HCT116 (cell line): ENCODE results near the gene ZYG11B. TPM values are rescaled to one million over a fixed set of nuclear protein-coding genes. Genes with fewer than 3 reads are reported as not detected.
A peak's percentile ranks its signal among the peaks of the same experiment; 100 is the strongest.

ENCODE experiments used
- ATAC-seq: fragments of 200-7000 bp; cut with Tn5 transposase; 2 replicates; pipeline ENCODE4 v1.9.1; 2020; ENCODE audit warnings: mild to moderate bottlenecking, moderate library complexity
- BruUV-seq: library from RNA; stranded (reverse); fragments of 400-500 nt; replicated peaks from 2 replicates; lab custom pipeline; 2021; lab: Mats Ljungman, UMichigan
- CTCF ChIA-PET: fragments of 300-600 bp; sonication (Branson Sonifier 250); formaldehyde crosslinking; loops from one replicate; lab custom pipeline; 2021; ENCODE audit warnings: antibody characterized with exemption; lab: Charles Lee
- POLR2A ChIA-PET: fragments of 300-600, 350-600 bp; sonication (Branson Sonifier 250); formaldehyde crosslinking; loops from one replicate; lab custom pipeline; 2021; ENCODE audit warnings: antibody characterized with exemption; lab: Charles Lee
- RAD21 ChIA-PET, 2 experiments: fragments of 300-600 bp; sonication (Branson Sonifier 250); formaldehyde crosslinking; loops; one replicate each; lab custom pipeline; 2023; ENCODE audit warnings: low total read pairs in 2 of 2; ENCODE audit not compliant: uncharacterized antibody in 2 of 2, unreplicated experiment in 2 of 2, low non-redundant PET in 1 of 2; lab: Charles Lee
- DNase-seq: peaks from one replicate; pipeline ENCODE4 v3.0.0-alpha.2; 2010; ENCODE audit warnings: low read depth, low spot score
- H2AFZ ChIP-seq: fragments of 200-600 bp; shearing (Covaris generic), sonication (generic); 2 replicates; pipeline ENCODE4 v1.6.1; 2017; ENCODE audit warnings: low read depth, mixed run types, mixed read lengths, antibody characterized with exemption, low read length; ENCODE audit not compliant: poor library complexity, severe bottlenecking
- H3K27ac ChIP-seq: 2 replicates; pipeline ENCODE4 v1.5.1; 2012; ENCODE audit warnings: low read depth, low read length
- H3K27me3 ChIP-seq: fragments of 200-600 bp; sonication (generic); 2 replicates; pipeline ENCODE4 v1.6.1; 2016; ENCODE audit warnings: mixed run types, low read length, mixed read lengths; ENCODE audit not compliant: insufficient read depth
- H3K36me3 ChIP-seq, 2 experiments: fragments of 200-500 bp in 1 of 2; fragments of 200-600 bp in 1 of 2; sonication (Bioruptor generic) in 1 of 2; sonication (generic) in 1 of 2; 2 replicates each; pipeline versions ENCODE4 v1.5.1 to v1.6.1; 2014 to 2016; ENCODE audit warnings: low read length in 2 of 2, inconsistent platforms in 1 of 2, mixed read lengths in 1 of 2, mixed run types in 1 of 2; ENCODE audit not compliant: insufficient read depth in 2 of 2, control insufficient read depth in 1 of 2
- H3K4me1 ChIP-seq, 2 experiments: fragments of 200-600 bp in 1 of 2; sonication (generic) in 1 of 2; 2 replicates each; pipeline versions ENCODE4 v1.5.1 to v1.6.1; 2012 to 2017; ENCODE audit warnings: low read length in 2 of 2, inconsistent platforms in 1 of 2, mild to moderate bottlenecking in 1 of 2, mixed read lengths in 1 of 2, mixed run types in 1 of 2, moderate library complexity in 1 of 2; ENCODE audit not compliant: insufficient read depth in 2 of 2, control insufficient read depth in 1 of 2
- H3K4me2 ChIP-seq: fragments of 200-600 bp; sonication (generic); 2 replicates; pipeline ENCODE4 v1.6.1; 2017; ENCODE audit warnings: mixed run types, low read length, mixed read lengths
- H3K4me3 ChIP-seq, 2 experiments: fragments of 200-600 bp in 1 of 2; sonication (generic) in 1 of 2; replicated peaks in 1 of 2; 2 replicates each; pipeline ENCODE4 v1.5.1; 2011 to 2016; ENCODE audit warnings: low read length in 2 of 2, control low read depth in 1 of 2, low read depth in 1 of 2, mild to moderate bottlenecking in 1 of 2, mixed read lengths in 1 of 2, mixed run types in 1 of 2
- H3K79me2 ChIP-seq: fragments of 200-600 bp; sonication (generic); 2 replicates; pipeline ENCODE4 v1.6.1; 2017; ENCODE audit warnings: mild to moderate bottlenecking, mixed run types, low read length, moderate library complexity, mixed read lengths; ENCODE audit not compliant: insufficient read depth
- H3K9ac ChIP-seq: fragments of 200-600 bp; sonication (generic); 2 replicates; pipeline ENCODE4 v1.6.1; 2016; ENCODE audit warnings: low read length, mixed read lengths
- H3K9me2 ChIP-seq: fragments of 200-600 bp; sonication (generic), shearing (Covaris generic); 2 replicates; pipeline ENCODE4 v1.6.1; 2017; ENCODE audit warnings: mixed run types, mild to moderate bottlenecking, moderate library complexity; ENCODE audit not compliant: insufficient read depth
- H3K9me3 ChIP-seq, 2 experiments: fragments of 200-500 bp in 1 of 2; fragments of 200-600 bp in 1 of 2; sonication (Bioruptor generic) in 1 of 2; sonication (generic) in 1 of 2; 2 replicates each; pipeline ENCODE4 v1.6.1; 2014 to 2017; ENCODE audit warnings: low read length in 2 of 2, mixed read lengths in 2 of 2, inconsistent platforms in 1 of 2, low read depth in 1 of 2, mild to moderate bottlenecking in 1 of 2, mixed run types in 1 of 2, moderate library complexity in 1 of 2; ENCODE audit not compliant: control insufficient read depth in 1 of 2, insufficient read depth in 1 of 2
- H4K20me1 ChIP-seq: fragments of 200-600 bp; sonication (generic), shearing (Covaris generic); 2 replicates; pipeline ENCODE4 v1.6.1; 2017; ENCODE audit warnings: mixed run types, mild to moderate bottlenecking, moderate library complexity; ENCODE audit not compliant: insufficient read depth
- ELF1 ChIP-seq: IDR thresholded peaks from 2 replicates; pipeline ENCODE4 v1.6.1; 2012; ENCODE audit warnings: low read depth, borderline replicate concordance
- POLR2AphosphoS5 ChIP-seq: IDR thresholded peaks from 2 replicates; pipeline ENCODE4 v1.6.1; 2011; ENCODE audit warnings: mild to moderate bottlenecking, low read depth, low read length, moderate library complexity
- RAD21 ChIP-seq: IDR thresholded peaks from 2 replicates; pipeline ENCODE4 v1.6.1; 2012; ENCODE audit warnings: low read depth, mild to moderate bottlenecking
- SIN3A ChIP-seq: IDR thresholded peaks from 2 replicates; pipeline ENCODE4 v1.6.1; 2012; ENCODE audit warnings: low read depth
- SRF ChIP-seq: IDR thresholded peaks from 2 replicates; pipeline ENCODE4 v1.6.1; 2012; ENCODE audit warnings: low read depth
- TCF7L2 ChIP-seq: IDR thresholded peaks from 2 replicates; pipeline ENCODE4 v1.7.0; 2011; ENCODE audit warnings: borderline replicate concordance, inconsistent platforms; ENCODE audit not compliant: insufficient read depth, insufficient read length; ENCODE audit errors: extremely low read depth
- intact Hi-C: fragments of 100-400 bp; cut with micrococcal nuclease; formaldehyde crosslinking; loops from 2 replicates; pipeline ENCODE4 v1.10.0; 2022
- total RNA-seq: library from RNA; stranded (reverse); gene quantifications from one replicate; pipeline ENCODE4 v1.2.1, GENCODE V29; 2021; ENCODE audit not compliant: unreplicated experiment
- TF ChIP-seq, protein P1 (sequence below): IDR thresholded peaks from 2 replicates; pipeline ENCODE4 v1.6.1; 2012
- TF ChIP-seq, protein P2 (sequence below), 3 experiments: fragments of 200-600 bp in 1 of 3; sonication (generic) in 1 of 3; IDR thresholded peaks in 2 of 3; conservative IDR thresholded peaks in 1 of 3; 2 replicates each; pipeline ENCODE4 v1.5.1; 2012 to 2017; ENCODE audit warnings: low read depth in 2 of 3, low read length in 2 of 3, antibody characterized with exemption in 1 of 3, borderline replicate concordance in 1 of 3, control low read depth in 1 of 3, mild to moderate bottlenecking in 1 of 3, mixed read lengths in 1 of 3, mixed run types in 1 of 3, moderate library complexity in 1 of 3; ENCODE audit not compliant: insufficient read depth in 1 of 3

ZYG11B gene
- total RNA-seq, 1 experiment from 2014 or later = 20.7 TPM

DNA sequence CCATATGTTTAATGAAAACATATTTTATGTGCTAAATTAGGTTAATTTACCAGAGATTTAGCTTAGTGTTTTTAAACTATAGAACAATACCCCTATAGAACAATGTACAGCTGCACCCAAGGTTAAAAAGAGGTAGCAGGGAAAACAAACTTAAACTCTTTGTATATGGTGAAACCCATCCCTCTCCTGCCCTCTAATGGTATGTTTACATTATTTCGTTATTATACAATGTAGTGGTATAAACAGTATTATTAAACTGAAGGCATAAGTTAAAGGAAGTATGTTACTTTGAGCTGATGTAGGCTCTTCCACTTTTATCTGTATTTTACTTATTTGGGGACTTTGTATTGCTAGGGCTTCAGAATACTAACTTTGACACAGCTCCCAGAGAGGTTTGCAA is 99.6 kb downstream of the ZYG11B start:
- H3K4me1 ChIP-seq = no peaks in the 10 kb centered on the region
- no peak overlapping the region for H3K4me2 ChIP-seq
- H3K27ac ChIP-seq = no peak overlapping the region
- ChIA-PET POLR2A (no interaction called here), RAD21 (no interaction called here), CTCF (interaction anchor here (0.9 kb wide), 1 partner anchor 13 kb away, joined by 3 read pairs; no protein-coding TSS in a partner anchor)
- H3K4me3 ChIP-seq = no peak overlapping the region
- no TSS peak for BruUV-seq
- TF ChIP-seq, protein P1, sequence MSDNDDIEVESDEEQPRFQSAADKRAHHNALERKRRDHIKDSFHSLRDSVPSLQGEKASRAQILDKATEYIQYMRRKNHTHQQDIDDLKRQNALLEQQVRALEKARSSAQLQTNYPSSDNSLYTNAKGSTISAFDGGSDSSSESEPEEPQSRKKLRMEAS = no peak
- TF ChIP-seq RAD21 (peak; percentile 44), POLR2AphosphoS5 (no peak)
- TF ChIP-seq, protein P2, sequence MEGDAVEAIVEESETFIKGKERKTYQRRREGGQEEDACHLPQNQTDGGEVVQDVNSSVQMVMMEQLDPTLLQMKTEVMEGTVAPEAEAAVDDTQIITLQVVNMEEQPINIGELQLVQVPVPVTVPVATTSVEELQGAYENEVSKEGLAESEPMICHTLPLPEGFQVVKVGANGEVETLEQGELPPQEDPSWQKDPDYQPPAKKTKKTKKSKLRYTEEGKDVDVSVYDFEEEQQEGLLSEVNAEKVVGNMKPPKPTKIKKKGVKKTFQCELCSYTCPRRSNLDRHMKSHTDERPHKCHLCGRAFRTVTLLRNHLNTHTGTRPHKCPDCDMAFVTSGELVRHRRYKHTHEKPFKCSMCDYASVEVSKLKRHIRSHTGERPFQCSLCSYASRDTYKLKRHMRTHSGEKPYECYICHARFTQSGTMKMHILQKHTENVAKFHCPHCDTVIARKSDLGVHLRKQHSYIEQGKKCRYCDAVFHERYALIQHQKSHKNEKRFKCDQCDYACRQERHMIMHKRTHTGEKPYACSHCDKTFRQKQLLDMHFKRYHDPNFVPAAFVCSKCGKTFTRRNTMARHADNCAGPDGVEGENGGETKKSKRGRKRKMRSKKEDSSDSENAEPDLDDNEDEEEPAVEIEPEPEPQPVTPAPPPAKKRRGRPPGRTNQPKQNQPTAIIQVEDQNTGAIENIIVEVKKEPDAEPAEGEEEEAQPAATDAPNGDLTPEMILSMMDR (IDR thresholded peaks at IDR 0.05 in 2 of 3, conservative IDR thresholded peaks at IDR 0.05 in 1 of 3; ENCODE audit: borderline replicate concordance in 1 of 3, insufficient read depth in 1 of 3, low read depth in 2 of 3, low read length in 2 of 3) = peak; percentile 13 to 45 (median 26); a peak in 3 of 6 replicates
- TF ChIP-seq, all 23 proteins: peak for 2
- intact Hi-C loops = loop anchor here (10.0 kb wide), 1 partner anchor 121 kb away; no protein-coding TSS in a partner anchor
- Histone ChIP-seq H3K9me3 (no peaks in the 10 kb centered on the region), H2AFZ (no peak overlapping the region), H4K20me1 (no peaks in the 10 kb centered on the region), H3K9ac (no peak overlapping the region), H3K36me3 (peaks cover 0 to 2% of the 10 kb centered on the region in 2 experiments; a peak in 2 of 4 replicates), H3K79me2 (no peaks in the 10 kb centered on the region), H3K27me3 (no peaks in the 10 kb centered on the region), H3K9me2 (no peaks in the 10 kb centered on the region)
- peak; percentile 63 for ATAC-seq
- DNase-seq = no peak

DNA sequence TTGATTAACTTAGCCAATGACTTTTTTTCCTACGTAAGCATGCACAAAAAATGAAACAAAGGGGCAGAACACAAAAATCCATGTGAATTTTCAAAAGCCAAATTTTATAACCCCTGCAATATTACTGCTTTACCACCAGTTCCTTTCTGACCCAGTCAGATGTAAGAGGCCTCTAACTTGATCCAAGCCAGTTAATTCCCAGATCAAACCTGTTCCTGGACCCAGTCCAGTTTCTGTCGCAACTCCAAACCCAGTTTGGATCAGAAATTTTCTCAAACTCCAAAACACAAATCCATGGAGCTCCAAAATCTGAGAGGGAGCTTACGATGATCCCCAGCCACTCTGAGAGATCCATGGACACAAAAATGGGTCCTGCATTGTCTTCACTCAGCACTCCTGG is 108.5 kb downstream of the ZYG11B start:
- no peak overlapping the region for H3K4me3 ChIP-seq
- no TSS peak for BruUV-seq
- CTCF ChIA-PET = no interaction called here

More for the DNA sequence above, 108.5 kb downstream of the ZYG11B start:
- no peak for DNase-seq
- RAD21 ChIA-PET = no interaction called here
- H3K27ac ChIP-seq = no peak overlapping the region
- no peak for TF ChIP-seq SRF
- TF ChIP-seq ELF1 = no peak
- no peak for TF ChIP-seq TCF7L2
- TF ChIP-seq SIN3A = no peak
- TF ChIP-seq, all 23 proteins: peak for 0
- POLR2A ChIA-PET = no interaction called here
- no peak overlapping the region for H3K4me2 ChIP-seq
- peaks cover 0 to 16% of the 10 kb centered on the region in 2 experiments; a peak in 2 of 4 replicates for H3K4me1 ChIP-seq
- H4K20me1 ChIP-seq = no peaks in the 10 kb centered on the region
- H3K9me2 ChIP-seq = no peaks in the 10 kb centered on the region
- H3K36me3 ChIP-seq = no peaks in the 10 kb centered on the region
- no peak overlapping the region for H3K9ac ChIP-seq
- intact Hi-C loops = no loop called here
- no peak overlapping the region for H2AFZ ChIP-seq
- no peaks in the 10 kb centered on the region for H3K27me3 ChIP-seq
- H3K9me3 ChIP-seq = no peaks in the 10 kb centered on the region
- H3K79me2 ChIP-seq = no peaks in the 10 kb centered on the region
- no peak for ATAC-seq
